Trophoblast cell (in vitro differentiated cells and primary cell): Measurements from ENCODE around the gene OVCA2.

Source experiments
- DNase-seq, 2 donors: peaks; one replicate each; pipeline ENCODE4 v3.0.0-alpha.2; 2016
- H2AFZ ChIP-seq: 2 replicates; pipeline ENCODE4 v1.6.1; 2013; ENCODE audit warnings: low read length, moderate library complexity, mild to moderate bottlenecking; ENCODE audit not compliant: insufficient read depth, poor library complexity
- H2AK5ac ChIP-seq: 2 replicates; pipeline ENCODE4 v1.6.1; 2013; ENCODE audit warnings: mild to moderate bottlenecking, low read length
- H2BK120ac ChIP-seq: 2 replicates; pipeline ENCODE4 v1.6.1; 2013; ENCODE audit warnings: low read length, mild to moderate bottlenecking, moderate library complexity; ENCODE audit not compliant: insufficient read depth, poor library complexity
- H2BK12ac ChIP-seq: 2 replicates; pipeline ENCODE4 v1.6.1; 2013; ENCODE audit warnings: mild to moderate bottlenecking, low read length, moderate library complexity
- H2BK5ac ChIP-seq: 2 replicates; pipeline ENCODE4 v1.6.1; 2013; ENCODE audit warnings: low read length, low read depth, moderate library complexity, mild to moderate bottlenecking; ENCODE audit not compliant: poor library complexity
- H3K14ac ChIP-seq: 2 replicates; pipeline ENCODE4 v1.6.1; 2013; ENCODE audit warnings: mild to moderate bottlenecking, low read length
- H3K18ac ChIP-seq: 2 replicates; pipeline ENCODE4 v1.6.1; 2013; ENCODE audit warnings: mild to moderate bottlenecking, low read length
- H3K23ac ChIP-seq: 2 replicates; pipeline ENCODE4 v1.6.1; 2013; ENCODE audit warnings: low read length
- H3K27ac ChIP-seq: 2 replicates; pipeline ENCODE4 v1.5.1; 2013; ENCODE audit warnings: low read depth, mild to moderate bottlenecking, inconsistent platforms, low read length, moderate library complexity
- H3K27me3 ChIP-seq: 2 replicates; pipeline ENCODE4 v1.6.1; 2013; ENCODE audit warnings: inconsistent platforms, mild to moderate bottlenecking, low read length, moderate library complexity; ENCODE audit not compliant: insufficient read depth
- H3K36me3 ChIP-seq, 2 experiments: 1 replicate in 1 of 2; 2 replicates in 1 of 2; pipeline ENCODE4 v1.6.1; 2013; ENCODE audit warnings: low read length in 2 of 2, mild to moderate bottlenecking in 2 of 2, moderate library complexity in 1 of 2; ENCODE audit not compliant: insufficient read depth in 2 of 2, control insufficient read depth in 1 of 2
- H3K4ac ChIP-seq: 2 replicates; pipeline ENCODE4 v1.6.1; 2013; ENCODE audit warnings: low read depth, mild to moderate bottlenecking, low read length, moderate library complexity
- H3K4me1 ChIP-seq, 2 experiments: 1 replicate in 1 of 2; 2 replicates in 1 of 2; pipeline ENCODE4 v1.6.1; 2013; ENCODE audit warnings: low read length in 2 of 2, mild to moderate bottlenecking in 2 of 2, moderate library complexity in 1 of 2; ENCODE audit not compliant: insufficient read depth in 2 of 2, control insufficient read depth in 1 of 2
- H3K4me2 ChIP-seq: 2 replicates; pipeline ENCODE4 v1.6.1; 2013; ENCODE audit warnings: inconsistent platforms, mild to moderate bottlenecking, low read length, moderate library complexity
- H3K4me3 ChIP-seq: 2 replicates; pipeline ENCODE4 v1.5.1; 2013; ENCODE audit warnings: mild to moderate bottlenecking, low read depth, low read length, inconsistent platforms
- H3K79me1 ChIP-seq: one replicate; pipeline ENCODE4 v1.6.1; 2013; ENCODE audit warnings: low read length
- H3K79me2 ChIP-seq: 2 replicates; pipeline ENCODE4 v1.6.1; 2013; ENCODE audit warnings: low read length, mild to moderate bottlenecking; ENCODE audit not compliant: control insufficient read depth, insufficient read depth, poor library complexity
- H3K9ac ChIP-seq: 2 replicates; pipeline ENCODE4 v1.6.1; 2013; ENCODE audit warnings: mild to moderate bottlenecking, low read length
- H3K9me3 ChIP-seq: 2 replicates; pipeline ENCODE4 v1.6.1; 2013; ENCODE audit warnings: low read depth, mild to moderate bottlenecking, control low read depth, inconsistent platforms, low read length; ENCODE audit not compliant: insufficient read depth
- H4K12ac ChIP-seq: 2 replicates; pipeline ENCODE4 v1.6.1; 2013; ENCODE audit warnings: low read depth, mild to moderate bottlenecking, low read length, moderate library complexity
- H4K8ac ChIP-seq: 2 replicates; pipeline ENCODE4 v1.6.1; 2013; ENCODE audit warnings: low read depth, mild to moderate bottlenecking, low read length, moderate library complexity
- H4K91ac ChIP-seq: one replicate; pipeline ENCODE4 v1.6.1; 2013; ENCODE audit warnings: low read depth, mild to moderate bottlenecking, low read length, moderate library complexity
- WGBS: extraction: QIAGEN DNeasy Blood & Tissue Kit; methylation state at CpG from one replicate; pipeline ENCODE4 v1.1.7; 2013; ENCODE audit warnings: missing lambda C conversion rate; ENCODE audit not compliant: insufficient read length, insufficient coverage; ENCODE audit errors: extremely low coverage; 5-methylcytosine and 5-hydroxymethylcytosine counted together

OVCA2 gene

GRCh38 chr17:2060681-2061440 lies 19.0 kb downstream of the OVCA2 start:
- Histone ChIP-seq H3K27ac (no peak overlapping the region), H3K79me1 (peaks cover 17% of the 10 kb centered on the region), H2BK5ac (no peak overlapping the region), H3K4me3 (no peak overlapping the region), H4K12ac (no peak overlapping the region), H3K18ac (no peak overlapping the region), H3K9me3 (peaks cover 18% of the 10 kb centered on the region), H3K4me1 (peaks cover 48 to 57% of the 10 kb centered on the region in 2 experiments), H2AFZ (no peak overlapping the region), H2BK12ac (no peak overlapping the region), H3K4ac (no peak overlapping the region), H3K23ac (no peak overlapping the region), H4K91ac (peak overlapping the region; percentile 5), H4K8ac (no peak overlapping the region), H3K79me2 (peaks cover 2% of the 10 kb centered on the region), H3K36me3 (peaks cover 22 to 28% of the 10 kb centered on the region in 2 experiments), H3K4me2 (no peak overlapping the region), H3K9ac (no peak overlapping the region), H2AK5ac (peak overlapping the region; percentile 16), H2BK120ac (no peak overlapping the region), H3K27me3 (peaks cover 36% of the 10 kb centered on the region), H3K14ac (no peak overlapping the region)
- no peak for DNase-seq
- WGBS, result no CpG with 5 or more reads among the region's 21 CpGs

DNA sequence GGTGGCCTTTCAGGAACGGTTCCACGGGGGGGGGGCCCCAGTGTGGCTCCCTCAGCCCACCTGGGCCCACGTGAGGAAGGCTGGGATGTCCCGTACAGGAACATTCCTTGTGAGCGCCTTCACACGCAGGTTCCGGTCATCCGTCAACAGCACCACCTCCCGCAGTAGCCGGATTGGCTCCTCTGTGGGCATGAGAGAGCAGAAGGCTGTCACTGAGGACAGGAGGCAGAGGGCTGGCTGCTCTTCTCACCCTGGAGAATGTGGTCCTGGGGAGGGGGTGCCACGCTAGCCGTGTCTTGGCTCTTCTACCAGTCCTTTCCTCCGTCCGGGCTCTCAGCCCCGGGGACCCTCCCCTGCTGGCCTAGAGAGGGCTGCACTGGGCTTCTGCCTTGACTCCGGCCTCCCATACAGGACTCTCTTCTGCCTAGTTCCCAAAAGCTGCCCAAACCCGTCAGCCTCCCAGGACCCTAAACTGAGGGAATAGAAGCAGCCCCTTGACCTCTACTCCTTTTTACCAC lies 19.7 kb downstream of the OVCA2 start:
- Histone ChIP-seq H2BK12ac (no peak overlapping the region), H3K14ac (no peak overlapping the region), H3K4me3 (no peak overlapping the region), H3K36me3 (peaks cover 25 to 28% of the 10 kb centered on the region in 2 experiments), H3K79me1 (peaks cover 17% of the 10 kb centered on the region), H4K8ac (no peak overlapping the region), H2BK120ac (no peak overlapping the region), H4K91ac (peak overlapping the region; percentile 5), H3K4ac (no peak overlapping the region), H3K18ac (no peak overlapping the region), H3K27ac (no peak overlapping the region), H3K9ac (no peak overlapping the region), H3K27me3 (peaks cover 31% of the 10 kb centered on the region), H2AK5ac (peak overlapping the region; percentile 13), H3K4me2 (no peak overlapping the region), H3K9me3 (peaks cover 16% of the 10 kb centered on the region), H2BK5ac (no peak overlapping the region), H2AFZ (no peak overlapping the region), H3K79me2 (peaks cover 2% of the 10 kb centered on the region), H4K12ac (no peak overlapping the region), H3K23ac (no peak overlapping the region), H3K4me1 (peaks cover 49 to 57% of the 10 kb centered on the region in 2 experiments)
- no peak for DNase-seq
- no CpG with 5 or more reads among the region's 17 CpGs for WGBS

DNA sequence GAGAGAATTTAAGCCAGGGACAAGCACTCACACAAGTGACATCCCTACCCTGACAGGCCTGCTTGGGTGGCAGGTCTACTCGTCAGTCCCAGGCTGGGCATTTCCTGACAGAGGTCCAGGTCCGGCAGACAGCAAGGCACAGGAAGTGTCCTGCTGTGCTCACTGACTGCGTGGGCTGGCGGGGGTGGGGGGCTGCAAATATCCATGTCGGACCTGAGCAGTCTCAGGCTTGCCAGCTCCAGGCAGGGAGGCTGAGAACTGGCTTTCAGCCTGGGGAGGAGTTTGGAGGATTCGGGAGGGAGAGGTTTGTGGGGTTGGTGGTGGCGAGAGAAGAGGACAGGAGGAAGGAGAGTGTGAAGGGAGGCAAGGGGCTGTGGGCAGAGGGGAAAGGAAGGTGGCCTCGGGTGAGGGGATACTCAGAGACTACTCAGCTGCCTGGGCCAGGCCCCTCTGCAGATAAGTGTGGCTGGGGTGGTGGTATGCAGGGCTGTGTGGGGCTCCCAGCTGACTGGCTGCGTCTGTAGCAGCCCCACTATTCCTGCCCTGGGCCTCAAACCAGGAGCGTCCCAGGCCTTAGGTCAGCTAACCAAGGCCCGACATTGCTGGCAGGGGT lies 20.9 kb downstream of the OVCA2 start:
- Histone ChIP-seq H4K12ac (peak overlapping the region; percentile 22), H3K9me3 (peaks cover 10% of the 10 kb centered on the region), H2AFZ (no peak overlapping the region), H3K4ac (peak overlapping the region; percentile 7), H4K91ac (peak overlapping the region; percentile 33), H3K4me3 (no peak overlapping the region), H3K27me3 (peaks cover 21% of the 10 kb centered on the region), H3K4me2 (no peak overlapping the region), H4K8ac (peak overlapping the region; percentile 10), H2BK5ac (peak overlapping the region; percentile 32), H3K4me1 (peaks cover 49 to 60% of the 10 kb centered on the region in 2 experiments), H2BK12ac (peak overlapping the region; percentile 15), H3K27ac (peak overlapping the region; percentile 69), H3K9ac (no peak overlapping the region), H3K79me1 (peaks cover 24% of the 10 kb centered on the region), H3K18ac (peak overlapping the region; percentile 55), H3K79me2 (peaks cover 8% of the 10 kb centered on the region), H2AK5ac (peak overlapping the region; percentile 22), H2BK120ac (peak overlapping the region; percentile 44), H3K23ac (no peak overlapping the region), H3K36me3 (peaks cover 25 to 26% of the 10 kb centered on the region in 2 experiments), H3K14ac (peak overlapping the region; percentile 25)
- no peak for DNase-seq
- 100% methylated on average over 2 of the region's 11 CpGs for WGBS

DNA sequence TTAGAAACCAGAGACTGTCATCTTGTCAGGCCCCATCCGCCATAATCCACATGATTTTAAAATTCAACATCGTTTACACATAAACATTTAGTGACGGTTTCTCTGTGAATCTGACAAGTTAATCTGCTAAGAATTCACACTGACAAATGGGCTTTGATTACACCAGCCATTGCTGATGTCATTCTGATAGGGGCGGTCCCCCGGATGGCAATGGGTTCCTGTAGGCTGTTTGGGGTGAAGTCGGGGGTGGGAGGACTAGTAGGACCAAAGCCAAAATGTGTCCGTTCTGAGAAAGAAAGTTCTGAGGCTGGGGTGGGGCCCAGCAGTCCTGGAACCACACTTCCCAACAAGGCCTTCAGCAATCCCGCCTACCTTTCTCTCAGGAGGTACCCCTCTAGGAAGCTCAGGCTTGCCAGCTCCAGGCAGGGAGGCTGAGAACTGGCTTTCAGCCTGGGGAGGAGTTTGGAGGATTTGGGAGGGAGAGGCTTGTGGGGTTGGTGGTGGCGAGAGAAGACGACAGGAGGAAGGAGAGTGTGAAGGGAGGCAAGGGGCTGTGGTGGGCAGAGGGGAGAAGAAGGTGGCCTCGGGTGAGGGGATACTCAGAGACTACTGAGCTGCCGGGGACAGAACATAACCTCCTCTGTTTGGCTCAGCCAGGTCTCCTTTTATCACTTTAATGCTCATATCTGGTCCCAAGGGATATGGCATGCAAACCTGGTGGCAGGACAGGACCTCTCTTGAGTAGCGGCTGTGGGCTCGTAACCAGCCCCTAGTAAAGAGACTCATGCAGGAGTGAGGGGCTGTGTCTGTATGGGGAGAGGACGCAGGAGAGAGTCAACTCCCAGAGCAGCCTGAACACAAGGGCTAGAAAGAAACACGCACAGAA lies 21.7 kb downstream of the OVCA2 start:
- peaks cover 30% of the 10 kb centered on the region for H3K79me1 ChIP-seq
- WGBS, result no CpG with 5 or more reads among the region's 16 CpGs
- H2AK5ac ChIP-seq, result no peak overlapping the region
- H3K18ac ChIP-seq, result no peak overlapping the region
- H4K12ac ChIP-seq, result no peak overlapping the region
- H4K91ac ChIP-seq, result peak overlapping the region; percentile 45
- peaks cover 13% of the 10 kb centered on the region for H3K27me3 ChIP-seq
- H3K4me2 ChIP-seq, result no peak overlapping the region
- H3K79me2 ChIP-seq, result peaks cover 9% of the 10 kb centered on the region
- H2BK12ac ChIP-seq, result peak overlapping the region; percentile 50
- no peak for DNase-seq
- H3K23ac ChIP-seq, result no peak overlapping the region
- H3K27ac ChIP-seq, result no peak overlapping the region
- peaks cover 3% of the 10 kb centered on the region for H3K9me3 ChIP-seq
- H3K36me3 ChIP-seq, result peaks cover 21 to 23% of the 10 kb centered on the region in 2 experiments
- H2BK5ac ChIP-seq, result peak overlapping the region; percentile 14
- no peak overlapping the region for H3K9ac ChIP-seq
- no peak overlapping the region for H3K4me3 ChIP-seq
- no peak overlapping the region for H2BK120ac ChIP-seq
- peaks cover 52 to 61% of the 10 kb centered on the region in 2 experiments for H3K4me1 ChIP-seq
- no peak overlapping the region for H3K4ac ChIP-seq
- H3K14ac ChIP-seq, result peak overlapping the region; percentile 26
- no peak overlapping the region for H4K8ac ChIP-seq
- H2AFZ ChIP-seq, result no peak overlapping the region
